GM23338 (cell line): ENCODE measurements around the gene FUCA1. TPM values are rescaled to one million over a fixed set of nuclear protein-coding genes. Genes with fewer than 3 reads are reported as not detected.

Experiments
- ATAC-seq: fragments of 200-7000 bp; cut with Tn5 transposase; 3 replicates; pipeline ENCODE4 v1.9.1; 2020
- DNase-seq: peaks from one replicate; pipeline ENCODE4 v3.0.0-alpha.2; 2015; ENCODE audit warnings: low spot score
- H2AFZ ChIP-seq: fragments of 200-600 bp; sonication (generic); 2 replicates; pipeline ENCODE4 v1.8.0; 2016; ENCODE audit warnings: antibody characterized with exemption, mild to moderate bottlenecking, moderate library complexity
- H3F3A ChIP-seq: fragments of 200-600 bp; sonication (generic); replicated peaks from 2 replicates; pipeline ENCODE4 v1.8.0; 2017; ENCODE audit warnings: antibody characterized with exemption, mixed run types, low read depth
- H3K27ac ChIP-seq: fragments of 200-600 bp; sonication (generic); 2 replicates; pipeline ENCODE4 v1.6.1; 2016; ENCODE audit warnings: low read depth
- H3K27me3 ChIP-seq: fragments of 200-600 bp; sonication (generic); 2 replicates; pipeline ENCODE4 v1.8.0; 2016; ENCODE audit warnings: mild to moderate bottlenecking, mixed run types, moderate library complexity; ENCODE audit not compliant: insufficient read depth
- H3K36me3 ChIP-seq: fragments of 200-600 bp; sonication (generic); 2 replicates; pipeline ENCODE4 v1.8.0; 2016; ENCODE audit warnings: mild to moderate bottlenecking; ENCODE audit not compliant: insufficient read depth
- H3K4me1 ChIP-seq: fragments of 200-600 bp; sonication (generic); 2 replicates; pipeline ENCODE4 v1.8.0; 2016; ENCODE audit warnings: mild to moderate bottlenecking, moderate library complexity; ENCODE audit not compliant: insufficient read depth
- H3K4me2 ChIP-seq: fragments of 200-600 bp; sonication (generic); 2 replicates; pipeline ENCODE4 v1.7.1; 2017; ENCODE audit warnings: mixed run types
- H3K4me3 ChIP-seq: fragments of 200-600 bp; sonication (generic); 2 replicates; pipeline ENCODE4 v1.6.1; 2016; ENCODE audit warnings: mixed run types
- H3K79me2 ChIP-seq: fragments of 200-600 bp; sonication (generic); replicated peaks from 2 replicates; pipeline ENCODE4 v1.8.0; 2017; ENCODE audit warnings: mild to moderate bottlenecking; ENCODE audit not compliant: insufficient read depth
- H3K9me2 ChIP-seq: fragments of 200-600 bp; sonication (generic); 2 replicates; pipeline ENCODE4 v1.8.0; 2017; ENCODE audit not compliant: insufficient read depth
- H4K20me1 ChIP-seq: fragments of 200-600 bp; sonication (generic); replicated peaks from 2 replicates; pipeline ENCODE4 v1.8.0; 2017; ENCODE audit warnings: mild to moderate bottlenecking; ENCODE audit not compliant: insufficient read depth
- H3K27ac Mint-ChIP-seq: 2 replicates; pipeline ENCODE4 v1.8.0; 2020; ENCODE audit warnings: inconsistent platforms, mild to moderate bottlenecking, moderate library complexity, mixed read lengths
- H3K27me3 Mint-ChIP-seq: 3 replicates; pipeline ENCODE4 v1.8.0; 2022; ENCODE audit warnings: low read depth, mild to moderate bottlenecking, moderate library complexity, mixed read lengths, inconsistent platforms; ENCODE audit not compliant: insufficient read depth, poor library complexity
- H3K36me3 Mint-ChIP-seq: 3 replicates; pipeline ENCODE4 v1.8.0; 2021; ENCODE audit warnings: low read depth, mild to moderate bottlenecking, inconsistent platforms, moderate library complexity, mixed read lengths
- H3K4me1 Mint-ChIP-seq: 3 replicates; pipeline ENCODE4 v1.8.0; 2020; ENCODE audit warnings: mild to moderate bottlenecking, inconsistent platforms, mixed read lengths
- H3K4me3 Mint-ChIP-seq: 3 replicates; pipeline ENCODE4 v1.8.0; 2021; ENCODE audit warnings: moderate library complexity, mild to moderate bottlenecking, inconsistent platforms, mixed read lengths
- H3K9me3 Mint-ChIP-seq: 3 replicates; pipeline ENCODE4 v1.8.0; 2020; ENCODE audit warnings: moderate library complexity, mild to moderate bottlenecking, inconsistent platforms, mixed read lengths
- CTCF ChIP-seq, 2 experiments: fragments of 200-600 bp in 1 of 2; sonication (generic) in 1 of 2; conservative IDR thresholded peaks; 2 replicates each; pipeline versions ENCODE4 v1.5.1 to v1.6.1; 2016 to 2017; ENCODE audit warnings: antibody characterized with exemption in 2 of 2, low read depth in 2 of 2, mild to moderate bottlenecking in 2 of 2, moderate library complexity in 1 of 2
- EZH2 ChIP-seq: fragments of 200-600 bp; sonication (generic); IDR thresholded peaks from one replicate; pipeline ENCODE4 v1.8.0; 2017; ENCODE audit warnings: antibody characterized with exemption, mild to moderate bottlenecking, low read depth; ENCODE audit not compliant: unreplicated experiment
- EZH2phosphoT487 ChIP-seq: fragments of 200-600 bp; sonication (generic); IDR thresholded peaks from one replicate; pipeline ENCODE4 v1.8.1; 2018; ENCODE audit warnings: antibody characterized with exemption; ENCODE audit not compliant: unreplicated experiment
- JUNB ChIP-seq: IDR thresholded peaks from one replicate; pipeline ENCODE4 v1.6.1; 2016; ENCODE audit warnings: antibody characterized with exemption; ENCODE audit not compliant: unreplicated experiment
- NANOG ChIP-seq: IDR thresholded peaks from 2 replicates; pipeline ENCODE4 v1.6.1; 2016; ENCODE audit warnings: antibody characterized with exemption, borderline replicate concordance
- REST ChIP-seq: IDR thresholded peaks from one replicate; pipeline ENCODE4 v1.6.1; 2018; ENCODE audit warnings: antibody characterized with exemption; ENCODE audit not compliant: unreplicated experiment
- STAT1 ChIP-seq: IDR thresholded peaks from one replicate; pipeline ENCODE4 v1.6.1; 2016; ENCODE audit warnings: antibody characterized with exemption; ENCODE audit not compliant: unreplicated experiment
- ZNF114 ChIP-seq: fragments of 250-450 bp; sonication (Bioruptor Pico); IDR thresholded peaks from 2 replicates; pipeline ENCODE4 v1.5.0; 2020; ENCODE audit warnings: mild to moderate bottlenecking, moderate library complexity
- ZNF331 ChIP-seq: fragments of 250-450 bp; sonication (Bioruptor Pico); IDR thresholded peaks from 2 replicates; pipeline ENCODE4 v1.5.0; 2020; ENCODE audit warnings: low read depth, mild to moderate bottlenecking, moderate library complexity
- ZNF462 ChIP-seq: fragments of 250-450 bp; sonication (Bioruptor Pico); IDR thresholded peaks from 2 replicates; pipeline ENCODE4 v1.5.0; 2020; ENCODE audit warnings: mild to moderate bottlenecking, moderate library complexity
- polyA plus RNA-seq: library from polyadenylated mRNA; unstranded; fragments of >200 nt; fragmentation: Nextera tagmentation; extraction: Ambion mirVana; gene quantifications from 2 replicates; pipeline ENCODE4 v1.2.1, GENCODE V29; 2016
- total RNA-seq: library from RNA; depleted of rRNA; stranded (reverse); fragments of >200 nt; shearing (Covaris generic); gene quantifications from 2 replicates; pipeline ENCODE4 v1.2.3, GENCODE V29; 2014

The FUCA1 gene
- total and polyA plus RNA-seq, 2 experiments from 2014 or later: 4.4 to 8.5 TPM

DNA sequence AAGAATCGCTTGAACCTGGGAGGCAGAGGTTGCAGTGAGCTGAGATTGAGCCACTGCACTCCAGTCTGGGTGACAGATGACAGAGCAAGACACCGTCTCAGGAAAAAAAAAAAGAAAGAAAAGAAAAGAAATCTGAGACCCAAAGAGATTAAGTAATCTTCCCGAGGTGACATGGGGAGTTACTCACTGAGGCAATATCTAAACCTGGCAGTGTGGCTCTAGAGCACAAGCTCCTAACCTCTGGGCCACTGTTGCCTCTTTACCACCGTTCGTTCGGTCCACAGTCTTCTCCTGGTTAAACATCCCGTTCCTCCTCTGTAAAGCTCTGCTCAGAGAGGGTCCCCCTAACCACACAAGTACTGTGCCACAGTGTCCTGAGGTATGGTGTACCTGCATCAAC lies 44.3 kb downstream of the FUCA1 start:
- Mint-ChIP-seq H3K27ac (no peak overlapping the region), H3K9me3 (no peaks in the 10 kb centered on the region; the same call in 2 of the 3 replicates), H3K27me3 (peaks cover 14% of the 10 kb centered on the region), H3K4me1 (peaks cover 3% of the 10 kb centered on the region; the same call in 2 of the 3 replicates), H3K4me3 (peak overlapping the region; percentile 93), H3K36me3 (no peaks in the 10 kb centered on the region)
- Histone ChIP-seq H3K4me1 (peaks cover 7% of the 10 kb centered on the region), H2AFZ (no peak overlapping the region), H3K36me3 (no peaks in the 10 kb centered on the region), H3K27ac (no peak overlapping the region), H3K9me2 (no peaks in the 10 kb centered on the region), H3K79me2 (no peaks in the 10 kb centered on the region; the same call in 1 of the 2 replicates), H3K4me3 (peak overlapping the region; percentile 98; the same call in 1 of the 2 replicates), H3K27me3 (no peaks in the 10 kb centered on the region), H4K20me1 (no peaks in the 10 kb centered on the region), H3K4me2 (peak overlapping the region; percentile 89; the same call in 1 of the 2 replicates), H3F3A (0 out of 2 replicates have a peak, but pooled peaks cover 6% of the 10 kb centered on the region)
- ATAC-seq: no peak
- DNase-seq: no peak
- TF ChIP-seq STAT1 (no peak), ZNF114 (no peak), ZNF462 (CRISPR knock-in tag) (no peak), JUNB (no peak), CTCF (conservative IDR thresholded peaks at IDR 0.05; ENCODE audit: low read depth in 2 of 2) (no peak), ZNF331 (CRISPR knock-in tag) (no peak), REST (no peak), EZH2phosphoT487 (no peak), EZH2 (no peak), NANOG (no peak)
